ENCODE results near the gene ABCB4. TPM values are rescaled to one million over a fixed set of nuclear protein-coding genes. Genes with fewer than 3 reads are reported as not detected.

The ABCB4 gene
- total RNA-seq (2014; rRNA removed; shearing (Covaris generic)) = 1.2 and 3.0 TPM in 2 replicates
- polyA plus RNA-seq (2016; fragmentation: Nextera tagmentation; extraction: Ambion mirVana) = 1.0 and 1.5 TPM in 2 replicates
- long read RNA-seq = 0 reads

- no peaks in the 10 kb centered on the region for H3K36me3 Mint-ChIP-seq (ENCODE audit: low read depth)
- Histone ChIP-seq H3K4me1 (ENCODE audit: insufficient read depth) (peaks cover 14% of the 10 kb centered on the region), H4K20me1 (replicated peaks; ENCODE audit: insufficient read depth) (no peaks in the 10 kb centered on the region), H3K4me3 (peak within 1 kb of the TSS; percentile 66), H2AFZ (peak within 1 kb of the TSS; percentile 100), H3K9me2 (ENCODE audit: insufficient read depth) (no peaks in the 10 kb centered on the region), H3K36me3 (ENCODE audit: insufficient read depth) (no peaks in the 10 kb centered on the region), H3K27ac (ENCODE audit: low read depth) (no peak within 1 kb of the TSS), H3F3A (replicated peaks; ENCODE audit: low read depth) (no peaks in the 10 kb centered on the region), H3K4me2 (peak within 1 kb of the TSS; percentile 94), H3K27me3 (ENCODE audit: insufficient read depth) (peaks cover 41% of the 10 kb centered on the region), H3K79me2 (replicated peaks; ENCODE audit: insufficient read depth) (no peaks in the 10 kb centered on the region)
- TF ChIP-seq CTCF (conservative IDR thresholded peaks at IDR 0.05; ENCODE audit: low read depth in 2 of 2) (no peak), EZH2 (IDR thresholded peaks at IDR 0.05; ENCODE audit: low read depth, unreplicated experiment) (peak; percentile 11), EZH2phosphoT487 (IDR thresholded peaks at IDR 0.05; ENCODE audit: unreplicated experiment) (no peak), STAT1 (IDR thresholded peaks at IDR 0.05; ENCODE audit: unreplicated experiment) (no peak), POLR2AphosphoS5 (IDR thresholded peaks at IDR 0.05; ENCODE audit: low read depth) (no peak)
- H3K4me3 Mint-ChIP-seq = peak within 1 kb of the TSS; percentile 70
- DNase-seq (ENCODE audit: low spot score) = peak; percentile 39
- peak; percentile 89 for ATAC-seq
- peaks cover 9% of the 10 kb centered on the region for H3K4me1 Mint-ChIP-seq
- no peak within 1 kb of the TSS for H3K27ac Mint-ChIP-seq
- no peaks in the 10 kb centered on the region for H3K9me3 Mint-ChIP-seq
- H3K27me3 Mint-ChIP-seq (ENCODE audit: insufficient read depth, low read depth, poor library complexity) = peaks cover 23% of the 10 kb centered on the region
Measured at GRCh38 chr7:87475359-87476178, at the start of gene ABCB4. ABCB4 (minus strand) TSS chr7:87475680; CDS start chr7:87475465, 215 bp downstream.

GRCh38 chr7:87518735-87519134, 43.3 kb upstream of the ABCB4 start:
- H3K36me3 Mint-ChIP-seq (ENCODE audit: low read depth) = no peaks in the 10 kb centered on the region
- H3K9me3 Mint-ChIP-seq = no peaks in the 10 kb centered on the region
- no peak overlapping the region for H3K27ac ChIP-seq (ENCODE audit: low read depth)
- H3K4me3 Mint-ChIP-seq = no peak overlapping the region
- no peaks in the 10 kb centered on the region for H3K27me3 ChIP-seq (ENCODE audit: insufficient read depth)
- H2AFZ ChIP-seq = no peak overlapping the region
- ATAC-seq = no peak
- no peaks in the 10 kb centered on the region for H3K79me2 ChIP-seq (replicated peaks; ENCODE audit: insufficient read depth)
- DNase-seq (ENCODE audit: low spot score) = no peak
- peaks cover 2% of the 10 kb centered on the region for H3K27me3 Mint-ChIP-seq (ENCODE audit: insufficient read depth, low read depth, poor library complexity)
- H3K4me3 ChIP-seq = no peak overlapping the region
- no peaks in the 10 kb centered on the region for H3K36me3 ChIP-seq (ENCODE audit: insufficient read depth)
- no peak for TF ChIP-seq REST (IDR thresholded peaks at IDR 0.05; ENCODE audit: unreplicated experiment)
- no peak for TF ChIP-seq POLR2AphosphoS5 (IDR thresholded peaks at IDR 0.05; ENCODE audit: low read depth)
- no peak for TF ChIP-seq CREB1 (CRISPR knock-in tag; IDR thresholded peaks at IDR 0.05; ENCODE audit: low read depth)
- no peak for TF ChIP-seq ZNF331 (CRISPR knock-in tag; IDR thresholded peaks at IDR 0.05; ENCODE audit: low read depth)
- no peaks in the 10 kb centered on the region for H4K20me1 ChIP-seq (replicated peaks; ENCODE audit: insufficient read depth)
- no peaks in the 10 kb centered on the region for H3K4me1 ChIP-seq (ENCODE audit: insufficient read depth)
- H3K4me2 ChIP-seq = no peak overlapping the region
- peaks cover 6% of the 10 kb centered on the region for H3K4me1 Mint-ChIP-seq
- H3K9me2 ChIP-seq (ENCODE audit: insufficient read depth) = peaks cover 5% of the 10 kb centered on the region; the same call in 1 of the 2 replicates
- no peaks in the 10 kb centered on the region for H3F3A ChIP-seq (replicated peaks; ENCODE audit: low read depth)
- no peak overlapping the region for H3K27ac Mint-ChIP-seq

Measured in GM23338 (cell line).